Right lobe of liver (tissue), 6 donors: ENCODE measurements around the gene CCDC28A. TPM values are rescaled to one million over a fixed set of nuclear protein-coding genes. Genes with fewer than 3 reads are reported as not detected.

Source experiments
- ATAC-seq, 4 donors: fragments of 200-7000 bp; cut with Tn5 transposase; one replicate each; pipeline ENCODE4 v1.9.1; 2020; ENCODE audit warnings: mild to moderate bottlenecking in 4 of 4, moderate library complexity in 4 of 4
- DNase-seq, 3 donors: peaks; one replicate each; pipeline ENCODE4 v3.0.0-alpha.2; 2020
- H3K27ac ChIP-seq, 3 donors: fragments of 200-600 bp; one replicate each; pipeline ENCODE4 v1.8.0; 2022
- H3K27me3 ChIP-seq, 2 donors: fragments of 200-600 bp; one replicate each; pipeline ENCODE4 v1.8.0; 2022
- H3K36me3 ChIP-seq, 4 donors: fragments of 200-600 bp; sonication (generic) in 1 of 4; one replicate each; pipeline versions ENCODE4 v1.5.1 to v1.8.0; 2017 to 2022; ENCODE audit warnings: control low read depth in 1 of 4
- H3K4me1 ChIP-seq, 4 donors: fragments of 200-600 bp; sonication (generic) in 1 of 4; one replicate each; pipeline versions ENCODE4 v1.5.1 to v1.8.0; 2017 to 2022; ENCODE audit warnings: control low read depth in 1 of 4
- H3K4me3 ChIP-seq, 3 donors: fragments of 200-600 bp; one replicate each; pipeline ENCODE4 v1.8.0; 2022
- H3K9me3 ChIP-seq, 4 donors: fragments of 200-600 bp; sonication (generic) in 1 of 4; one replicate each; pipeline versions ENCODE4 v1.5.1 to v1.8.0; 2017 to 2022; ENCODE audit warnings: control low read depth in 1 of 4
- CTCF ChIP-seq, 4 donors: fragments of 200-600 bp in 3 of 4; fragments of 450-650 bp in 1 of 4; IDR thresholded peaks; one replicate each; pipeline versions ENCODE4 v1.5.1 to v1.8.0; 2016 to 2022; ENCODE audit warnings: antibody characterized with exemption in 4 of 4, mild to moderate bottlenecking in 2 of 4
- POLR2A ChIP-seq: fragments of 450-650 bp; IDR thresholded peaks from one replicate; pipeline ENCODE4 v1.6.1; 2017; ENCODE audit warnings: antibody characterized with exemption, mild to moderate bottlenecking
- WGBS: methylation state at CpG from one replicate; pipeline ENCODE4 v1.1.6; 2018; ENCODE audit warnings: low coverage, low lambda C conversion rate; ENCODE audit not compliant: insufficient coverage; ENCODE audit errors: missing lambda C conversion rate; 5-methylcytosine and 5-hydroxymethylcytosine counted together
- intact Hi-C, 2 donors: fragments of 100-400 bp; cut with DNase I; formaldehyde crosslinking; loops; one replicate each; pipeline versions ENCODE4 v1.11.2 to v1.14.1; 2022
- total RNA-seq, 6 experiments: library from RNA; depleted of rRNA in 2 of 6; stranded (reverse); fragments of >200 nt in 2 of 6; fragmentation: NEBNext Ultra II Directional in 3 of 6; extraction: Animal tissue kit (Norgen Biotek cat#: 25700) in 3 of 6; gene quantifications; one replicate each; pipeline versions ENCODE4 v1.1.0 to v1.2.4, GENCODE V29; 2016 to 2023
- donor health status: DM: no; HTN: yes; CAD: no.
- donor health status: DM: no; HTN: no; CAD: no.
- donor health status: DM: no; HTN: no; CAD: no.
- donor health status: DM: no; HTN: yes; CAD: no.
- donor health status: DM: no; HTN: yes; CAD: no.

CCDC28A gene
- total RNA-seq, 6 experiments from 2014 or later, result 14.6 to 27.1 (median 17.2) TPM

- H3K36me3 ChIP-seq, result no peaks in the 10 kb centered on the region
- WGBS, result 17% methylated on average over 3 of the region's 4 CpGs
- no peaks in the 10 kb centered on the region for H3K4me1 ChIP-seq
- ATAC-seq, result peak; percentile 83 to 88 (median 86)
- TF ChIP-seq CTCF (IDR thresholded peaks at IDR 0.05) (peak; percentile 64 to 77 (median 74)), POLR2A (no peak)
- H3K27me3 ChIP-seq, result no peaks in the 10 kb centered on the region
- H3K9me3 ChIP-seq, result no peaks in the 10 kb centered on the region
- H3K4me3 ChIP-seq, result no peak overlapping the region
- intact Hi-C loops, result no loop called here
- no peak overlapping the region for H3K27ac ChIP-seq
- no peak for DNase-seq
These were observed 42.4 kb downstream of the CCDC28A start for GRCh38 chr6:138815797-138816528.

GRCh38 chr6:138817799-138818198 is 44.2 kb downstream of the CCDC28A start:
- ATAC-seq (peak in 1 of 4 donors; percentile 33), DNase-seq (no peak)
- no peak overlapping the region for H3K4me3 ChIP-seq
- H3K27ac ChIP-seq, result no peak overlapping the region
- no peaks in the 10 kb centered on the region for H3K4me1 ChIP-seq
- TF ChIP-seq POLR2A, result no peak
- no peak for TF ChIP-seq CTCF (IDR thresholded peaks at IDR 0.05)
- intact Hi-C loops, result no loop called here
- H3K9me3 ChIP-seq, result no peaks in the 10 kb centered on the region
- H3K36me3 ChIP-seq, result no peaks in the 10 kb centered on the region
- WGBS, result 68% methylated on average over 4 of the region's 4 CpGs
- H3K27me3 ChIP-seq, result no peaks in the 10 kb centered on the region

- TF ChIP-seq CTCF (IDR thresholded peaks at IDR 0.05) (no peak), POLR2A (no peak)
- H3K4me3 ChIP-seq, result no peak overlapping the region
- H3K36me3 ChIP-seq, result no peaks in the 10 kb centered on the region
- intact Hi-C loops, result no loop called here
- ATAC-seq (no peak), DNase-seq (no peak)
- H3K27me3 ChIP-seq, result no peaks in the 10 kb centered on the region
- no peaks in the 10 kb centered on the region for H3K9me3 ChIP-seq
- H3K27ac ChIP-seq, result no peak overlapping the region
- H3K4me1 ChIP-seq, result no peaks in the 10 kb centered on the region
- WGBS, result 59% methylated on average over 10 of the region's 10 CpGs
These were observed 45.1 kb downstream of the CCDC28A start for GRCh38 chr6:138818496-138819194.

- intact Hi-C loops, result no loop called here
- Histone ChIP-seq H3K9me3 (no peaks in the 10 kb centered on the region), H3K4me3 (no peak overlapping the region), H3K27me3 (no peaks in the 10 kb centered on the region), H3K36me3 (no peaks in the 10 kb centered on the region), H3K27ac (no peak overlapping the region), H3K4me1 (no peaks in the 10 kb centered on the region)
- ATAC-seq (no peak), DNase-seq (no peak)
- 81% methylated on average over 4 of the region's 4 CpGs for WGBS
- no peak for TF ChIP-seq POLR2A
These were observed 48.0 kb downstream of the CCDC28A start for GRCh38 chr6:138821519-138821918.

- Histone ChIP-seq H3K27me3 (no peaks in the 10 kb centered on the region), H3K4me3 (no peak overlapping the region), H3K4me1 (no peaks in the 10 kb centered on the region), H3K9me3 (no peaks in the 10 kb centered on the region), H3K27ac (no peak overlapping the region), H3K36me3 (no peaks in the 10 kb centered on the region)
- DNase-seq, result no peak
- ATAC-seq, result no peak
- 75% methylated on average over 8 of the region's 11 CpGs for WGBS
- TF ChIP-seq POLR2A (no peak), CTCF (IDR thresholded peaks at IDR 0.05) (no peak)
- intact Hi-C loops, result no loop called here
These were observed 51.0 kb downstream of the CCDC28A start for GRCh38 chr6:138824482-138825144.
